ENCODE measurements around the gene SOWAHB. TPM values are rescaled to one million over a fixed set of nuclear protein-coding genes. Genes with fewer than 3 reads are reported as not detected.

The SOWAHB gene
- total RNA-seq, 3 donors from 2014 or later (not counting 1 experiment from before 2014, with no cell fraction given): not detected

DNA sequence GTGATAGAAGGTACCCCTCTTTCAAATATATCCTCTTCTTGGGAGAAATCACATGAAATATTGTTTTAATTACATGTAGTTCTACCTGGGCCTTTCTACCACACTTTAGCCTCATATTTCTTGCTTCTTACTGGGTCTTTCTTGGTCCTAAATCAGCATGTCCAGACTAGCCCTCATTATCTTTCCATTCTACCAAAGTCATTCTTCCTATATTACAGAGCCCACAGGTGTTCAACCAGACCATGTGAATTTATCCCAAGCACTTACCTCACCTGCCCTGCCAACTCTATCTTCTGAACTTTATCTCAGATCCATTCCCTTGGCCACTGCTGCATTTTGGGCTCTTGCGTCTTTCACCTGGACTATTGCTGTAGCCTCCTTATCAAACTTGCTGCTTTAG is 11.8 kb upstream of the SOWAHB start:
- DNase-seq (no peak), ATAC-seq (no peak)
- no peak overlapping the region for H3K27ac Mint-ChIP-seq
- peaks cover 14 to 21% of the 10 kb centered on the region in 2 donors for H3K27me3 Mint-ChIP-seq (ENCODE audit: low read depth in 2 of 2)
- H3K4me3 Mint-ChIP-seq: no peak overlapping the region
- peaks cover 3% of the 10 kb centered on the region for H3K27me3 ChIP-seq (ENCODE audit: control insufficient read depth, insufficient read depth, low read length)
- H3K27ac ChIP-seq (ENCODE audit: low read length): no peak overlapping the region
- no peaks in the 10 kb centered on the region for H3K4me1 ChIP-seq (ENCODE audit: control insufficient read depth, insufficient read depth, low read length)
- TF ChIP-seq, protein P1, sequence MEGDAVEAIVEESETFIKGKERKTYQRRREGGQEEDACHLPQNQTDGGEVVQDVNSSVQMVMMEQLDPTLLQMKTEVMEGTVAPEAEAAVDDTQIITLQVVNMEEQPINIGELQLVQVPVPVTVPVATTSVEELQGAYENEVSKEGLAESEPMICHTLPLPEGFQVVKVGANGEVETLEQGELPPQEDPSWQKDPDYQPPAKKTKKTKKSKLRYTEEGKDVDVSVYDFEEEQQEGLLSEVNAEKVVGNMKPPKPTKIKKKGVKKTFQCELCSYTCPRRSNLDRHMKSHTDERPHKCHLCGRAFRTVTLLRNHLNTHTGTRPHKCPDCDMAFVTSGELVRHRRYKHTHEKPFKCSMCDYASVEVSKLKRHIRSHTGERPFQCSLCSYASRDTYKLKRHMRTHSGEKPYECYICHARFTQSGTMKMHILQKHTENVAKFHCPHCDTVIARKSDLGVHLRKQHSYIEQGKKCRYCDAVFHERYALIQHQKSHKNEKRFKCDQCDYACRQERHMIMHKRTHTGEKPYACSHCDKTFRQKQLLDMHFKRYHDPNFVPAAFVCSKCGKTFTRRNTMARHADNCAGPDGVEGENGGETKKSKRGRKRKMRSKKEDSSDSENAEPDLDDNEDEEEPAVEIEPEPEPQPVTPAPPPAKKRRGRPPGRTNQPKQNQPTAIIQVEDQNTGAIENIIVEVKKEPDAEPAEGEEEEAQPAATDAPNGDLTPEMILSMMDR (IDR thresholded peaks at IDR 0.05): no peak
- H3K36me3 Mint-ChIP-seq: no peaks in the 10 kb centered on the region
- no peaks in the 10 kb centered on the region for H3K9me3 Mint-ChIP-seq
- WGBS (ENCODE audit: insufficient coverage): 98% methylated on average over 1 of the region's 1 CpG
- no peak overlapping the region for H3K4me3 ChIP-seq (ENCODE audit: low read length)
- intact Hi-C loops (cut with micrococcal nuclease): no loop called here
- no peaks in the 10 kb centered on the region for H3K9me3 ChIP-seq (ENCODE audit: control insufficient read depth, insufficient read depth, low read length)
- no peaks in the 10 kb centered on the region for H3K4me1 Mint-ChIP-seq
- H3K36me3 ChIP-seq (ENCODE audit: control insufficient read depth, insufficient read depth, low read length): no peaks in the 10 kb centered on the region

DNA sequence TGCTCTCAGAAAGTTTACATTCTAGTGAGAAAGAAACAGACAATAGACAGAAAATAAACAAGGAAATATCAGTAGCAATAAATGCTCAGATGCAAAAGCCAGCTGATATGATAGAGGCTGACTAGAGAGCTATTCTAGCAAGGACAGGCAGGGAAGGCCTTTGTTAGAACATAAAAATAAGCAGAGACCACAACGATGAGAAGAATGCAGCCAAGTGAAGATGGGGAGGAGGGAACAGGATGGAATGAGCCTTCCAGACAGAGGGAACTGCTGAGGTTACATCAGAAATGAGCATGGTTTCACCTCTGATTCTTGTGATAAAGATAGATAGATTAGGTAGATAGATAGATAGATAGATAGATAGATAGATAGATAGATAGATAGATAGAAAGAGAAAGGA is 7.6 kb upstream of the SOWAHB start:
- intact Hi-C loops (cut with micrococcal nuclease): no loop called here
- Histone ChIP-seq H3K27ac (ENCODE audit: low read length) (no peak overlapping the region), H3K36me3 (ENCODE audit: control insufficient read depth, insufficient read depth, low read length) (no peaks in the 10 kb centered on the region), H3K27me3 (ENCODE audit: control insufficient read depth, insufficient read depth, low read length) (peaks cover 4% of the 10 kb centered on the region), H3K9me3 (ENCODE audit: control insufficient read depth, insufficient read depth, low read length) (no peaks in the 10 kb centered on the region), H3K4me3 (ENCODE audit: low read length) (no peak overlapping the region), H3K4me1 (ENCODE audit: control insufficient read depth, insufficient read depth, low read length) (no peaks in the 10 kb centered on the region)
- Mint-ChIP-seq H3K9me3 (no peaks in the 10 kb centered on the region), H3K4me1 (no peaks in the 10 kb centered on the region), H3K27me3 (ENCODE audit: low read depth in 2 of 2) (peaks cover 14 to 21% of the 10 kb centered on the region in 2 donors), H3K4me3 (no peak overlapping the region), H3K27ac (no peak overlapping the region), H3K36me3 (no peaks in the 10 kb centered on the region)
- TF ChIP-seq, protein P1 (IDR thresholded peaks at IDR 0.05): no peak
- WGBS (ENCODE audit: insufficient coverage): 86% methylated on average over 1 of the region's 1 CpG
- ATAC-seq (no peak), DNase-seq (no peak)

DNA sequence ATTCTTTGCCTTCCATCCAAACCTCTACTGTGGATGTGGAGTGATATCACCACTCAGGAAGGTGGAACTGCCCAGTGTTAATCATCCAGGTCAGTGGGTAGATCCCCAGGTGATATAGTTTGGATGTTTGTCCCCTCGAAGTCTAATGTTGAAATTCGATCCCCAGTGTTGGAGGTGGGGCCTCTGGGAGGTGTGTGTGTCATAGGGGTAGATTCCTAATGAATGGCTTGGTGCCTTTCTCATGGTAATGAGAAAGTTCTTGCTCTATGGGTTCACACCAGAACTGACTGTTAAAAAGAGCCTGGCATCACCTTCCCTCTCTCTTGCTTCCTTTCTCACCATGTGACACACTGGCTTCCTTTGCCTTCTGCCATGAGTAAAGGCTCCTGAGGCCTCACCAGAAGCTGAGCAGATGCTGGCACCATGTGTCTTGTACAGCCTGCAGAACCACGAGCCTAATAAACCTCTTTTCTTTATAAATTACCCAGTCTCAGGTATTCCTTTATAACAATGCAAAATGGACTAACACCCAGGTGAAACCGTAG is 6.8 kb upstream of the SOWAHB start:
- ATAC-seq (no peak), DNase-seq (no peak)
- WGBS (ENCODE audit: insufficient coverage): 88% methylated on average over 4 of the region's 4 CpGs
- no peak overlapping the region for H3K27ac ChIP-seq (ENCODE audit: low read length)
- H3K27me3 ChIP-seq (ENCODE audit: control insufficient read depth, insufficient read depth, low read length): peaks cover 11% of the 10 kb centered on the region
- H3K9me3 ChIP-seq (ENCODE audit: control insufficient read depth, insufficient read depth, low read length): no peaks in the 10 kb centered on the region
- H3K36me3 ChIP-seq (ENCODE audit: control insufficient read depth, insufficient read depth, low read length): no peaks in the 10 kb centered on the region
- TF ChIP-seq, protein P1 (IDR thresholded peaks at IDR 0.05): no peak
- no peaks in the 10 kb centered on the region for H3K9me3 Mint-ChIP-seq
- H3K4me3 ChIP-seq (ENCODE audit: low read length): no peak overlapping the region
- no peak overlapping the region for H3K27ac Mint-ChIP-seq
- no peaks in the 10 kb centered on the region for H3K4me1 ChIP-seq (ENCODE audit: control insufficient read depth, insufficient read depth, low read length)
- peaks cover 15 to 17% of the 10 kb centered on the region in 2 donors for H3K27me3 Mint-ChIP-seq (ENCODE audit: low read depth in 2 of 2)
- intact Hi-C loops (cut with micrococcal nuclease): no loop called here
- H3K4me3 Mint-ChIP-seq: no peak overlapping the region
- H3K4me1 Mint-ChIP-seq: no peaks in the 10 kb centered on the region
- no peaks in the 10 kb centered on the region for H3K36me3 Mint-ChIP-seq

- Histone ChIP-seq H3K4me3 (ENCODE audit: low read length) (no peak overlapping the region), H3K27ac (ENCODE audit: low read length) (no peak overlapping the region), H3K4me1 (ENCODE audit: control insufficient read depth, insufficient read depth, low read length) (peaks cover 10% of the 10 kb centered on the region), H3K36me3 (ENCODE audit: control insufficient read depth, insufficient read depth, low read length) (no peaks in the 10 kb centered on the region), H3K9me3 (ENCODE audit: control insufficient read depth, insufficient read depth, low read length) (no peaks in the 10 kb centered on the region), H3K27me3 (ENCODE audit: control insufficient read depth, insufficient read depth, low read length) (peaks cover 23% of the 10 kb centered on the region)
- intact Hi-C loops (cut with micrococcal nuclease): no loop called here
- ATAC-seq (no peak), DNase-seq (no peak)
- H3K4me1 Mint-ChIP-seq: no peaks in the 10 kb centered on the region
- no peaks in the 10 kb centered on the region for H3K36me3 Mint-ChIP-seq
- H3K9me3 Mint-ChIP-seq: no peaks in the 10 kb centered on the region
- H3K4me3 Mint-ChIP-seq: no peak overlapping the region
- H3K27me3 Mint-ChIP-seq (ENCODE audit: low read depth in 2 of 2): peaks cover 0 to 13% of the 10 kb centered on the region in 2 donors
- TF ChIP-seq, protein P1 (IDR thresholded peaks at IDR 0.05): no peak
- H3K27ac Mint-ChIP-seq: no peak overlapping the region
- 65% methylated on average over 3 of the region's 3 CpGs for WGBS (ENCODE audit: insufficient coverage)
These were observed 4.4 kb upstream of the SOWAHB start for GRCh38 chr4:76902233-76902890.

Data from natural killer cell (primary cell).